GM21381 (cell line): ENCODE measurements around the gene HTR4.

Experiments
- ATAC-seq: cut with Tn5 transposase; IDR thresholded peaks from one replicate; pipeline ENCODE4 v1.9.1; 2021; ENCODE audit warnings: mild to moderate bottlenecking, moderate library complexity; ENCODE audit not compliant: unreplicated experiment

HTR4 gene

DNA sequence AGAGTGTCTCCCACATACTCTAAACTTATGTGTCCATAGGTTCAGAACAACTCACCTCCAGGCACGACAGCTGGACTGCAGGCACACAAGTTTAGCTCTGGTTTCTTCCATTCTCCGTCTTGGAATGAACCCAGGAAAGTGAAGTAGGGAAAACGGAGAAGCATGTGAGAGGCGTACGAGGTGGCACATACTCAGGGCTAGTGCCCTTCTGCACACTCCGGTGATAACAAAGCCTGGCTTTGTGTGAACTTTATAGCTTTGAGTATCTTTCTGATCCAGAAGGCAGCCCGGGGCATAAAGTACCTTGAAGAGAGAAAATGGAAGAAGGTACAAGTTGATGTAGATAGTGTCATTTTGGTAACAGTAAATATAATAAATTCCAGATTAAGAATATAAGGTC lies 11.1 kb upstream of the HTR4 start:
- no peak for ATAC-seq

DNA sequence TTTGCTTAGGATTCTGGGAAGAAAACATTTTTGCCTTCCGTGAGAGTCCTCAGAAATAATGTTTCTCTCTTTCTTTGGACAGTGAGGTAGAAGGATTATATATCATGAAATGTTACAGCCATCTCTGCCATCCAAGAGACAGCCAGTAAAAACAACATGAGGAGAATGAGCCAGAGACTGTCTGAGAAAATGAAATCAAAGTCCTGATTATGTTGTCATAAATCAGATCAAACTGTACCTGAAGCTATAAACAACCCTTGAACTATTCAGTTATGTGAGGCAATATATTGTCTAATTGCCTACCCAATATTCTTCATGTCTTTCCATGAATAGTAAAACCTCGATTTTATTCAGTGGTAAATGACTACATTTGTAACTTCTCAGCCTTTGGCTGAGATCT lies 9.2 kb upstream of the HTR4 start:
- ATAC-seq = no peak

DNA sequence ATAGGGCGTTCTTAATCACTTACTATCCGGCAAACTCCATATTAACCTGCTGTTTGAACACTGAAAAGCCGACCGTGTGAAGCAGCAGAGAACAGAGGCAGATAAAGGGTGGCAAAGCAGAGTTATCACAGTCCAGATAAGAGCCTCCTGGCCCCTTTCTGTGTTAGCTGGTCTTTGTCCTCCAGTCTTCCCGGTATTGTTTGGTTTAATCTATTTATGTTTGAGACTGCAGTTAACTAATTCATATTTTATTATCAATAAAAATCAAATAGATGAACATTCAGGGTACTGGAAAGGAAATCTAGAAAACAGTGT lies 6.0 kb upstream of the HTR4 start:
- ATAC-seq = no peak

DNA sequence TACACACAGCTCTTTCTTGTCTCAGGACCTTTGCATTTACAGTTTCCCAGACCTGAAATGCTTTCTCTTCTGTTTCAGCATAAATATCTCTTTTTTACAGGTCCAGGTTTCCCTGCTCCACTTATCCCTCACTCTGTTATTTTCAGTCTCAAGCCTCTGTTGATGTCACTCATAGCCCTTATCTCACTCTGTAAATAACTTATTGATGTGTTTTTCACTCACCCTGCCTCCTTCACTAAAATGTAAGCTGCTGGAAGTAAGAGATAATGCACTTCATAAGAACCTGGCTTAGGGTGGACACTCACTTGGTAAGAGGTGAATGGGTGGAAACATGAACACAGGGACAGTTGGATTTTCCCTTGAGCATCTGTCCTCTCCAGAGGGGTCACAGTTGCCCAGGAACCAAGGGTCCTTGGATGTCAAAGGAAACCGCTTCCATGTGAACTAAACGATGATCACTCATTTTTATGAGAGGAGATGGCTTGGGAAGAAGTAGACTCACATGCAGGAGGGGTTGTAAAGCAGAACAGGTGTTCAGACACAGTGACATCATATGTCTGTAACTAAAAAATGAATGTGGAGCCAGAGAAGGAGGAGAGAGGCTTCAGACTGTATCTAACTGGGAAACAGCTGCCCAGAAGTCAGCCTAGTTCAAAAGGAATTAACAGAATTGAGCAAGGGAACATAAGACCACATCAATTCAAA lies 5.5 kb upstream of the HTR4 start:
- ATAC-seq = no peak

DNA sequence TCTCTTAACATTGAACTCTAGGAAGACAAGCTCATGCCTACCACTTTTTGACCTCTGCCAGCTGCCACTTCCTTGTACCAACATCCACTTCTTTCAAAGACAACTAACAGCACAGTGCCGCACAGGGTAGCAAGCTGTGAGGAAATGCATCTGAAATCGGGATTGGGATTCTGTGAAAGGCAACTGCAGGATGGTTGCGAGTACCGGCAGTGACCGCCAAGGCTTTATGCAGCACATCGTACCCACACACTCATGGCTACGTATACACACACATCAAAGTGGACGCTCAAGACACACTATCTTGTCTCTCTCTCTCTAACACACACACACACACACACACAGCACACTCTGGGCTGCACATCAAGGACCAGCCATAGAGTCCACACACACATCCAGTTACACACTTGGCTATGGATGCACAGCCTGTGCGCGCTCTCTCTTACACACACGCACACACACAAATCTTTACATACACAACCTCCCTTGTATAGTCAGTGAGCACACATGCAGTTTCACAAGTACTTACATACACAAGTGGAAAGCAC lies 964 bp downstream of the HTR4 start:
- ATAC-seq = no peak

DNA sequence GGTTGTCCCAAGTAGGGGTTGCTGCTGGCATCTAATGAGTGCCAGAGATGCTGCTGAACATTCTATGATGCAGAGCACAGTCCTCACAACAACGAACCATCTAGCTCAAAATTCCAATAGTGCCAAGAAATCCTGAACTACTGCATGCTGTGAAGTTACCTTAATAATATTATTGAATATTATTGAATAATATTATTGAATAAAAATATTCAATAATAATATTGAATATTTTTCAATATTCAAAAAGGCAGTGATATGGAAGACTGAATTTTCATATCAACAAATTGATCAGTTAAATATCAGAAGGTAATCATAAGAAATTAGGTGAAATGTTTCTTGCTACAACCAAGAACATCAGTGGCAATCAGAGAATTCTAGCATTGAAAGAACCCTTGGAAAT lies 2.8 kb downstream of the HTR4 start:
- no peak for ATAC-seq

DNA sequence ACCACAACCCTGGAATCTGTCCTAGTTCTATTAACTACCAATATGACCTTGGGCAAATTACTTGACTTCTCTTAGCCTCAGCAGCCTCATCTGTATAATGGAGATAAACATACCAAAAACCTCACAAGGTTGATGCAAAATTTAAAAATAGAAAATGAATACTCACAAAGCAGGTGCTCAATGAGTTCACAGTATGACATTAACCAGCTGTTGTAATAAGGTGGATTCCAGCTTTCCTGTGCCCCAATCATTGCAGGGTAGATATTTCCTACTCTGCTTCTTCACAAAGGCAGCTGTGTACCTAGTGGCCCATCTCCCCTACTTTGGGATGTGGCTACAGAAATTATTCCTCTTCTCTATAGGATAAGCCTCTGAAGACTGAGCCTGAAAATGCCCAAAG lies 8.8 kb downstream of the HTR4 start:
- no peak for ATAC-seq

DNA sequence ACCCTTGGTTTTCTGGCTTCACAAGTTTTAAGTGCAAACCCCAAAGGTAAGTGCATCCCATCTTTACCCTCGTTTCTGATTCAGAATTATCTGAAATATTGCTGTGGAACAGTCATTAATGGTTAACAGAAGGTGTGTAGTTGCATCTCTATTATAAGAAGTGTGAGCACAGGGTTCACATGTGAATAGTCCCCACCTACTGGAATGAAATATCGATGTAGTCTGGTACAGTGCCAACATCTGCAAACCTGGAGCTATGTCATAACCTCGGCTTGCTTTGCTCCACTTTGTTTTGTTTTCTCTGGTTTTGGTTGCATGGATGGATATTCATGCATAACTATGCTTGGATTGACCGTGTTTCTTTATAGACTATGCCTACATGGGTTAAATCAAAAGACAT lies 12.6 kb downstream of the HTR4 start:
- ATAC-seq = no peak

DNA sequence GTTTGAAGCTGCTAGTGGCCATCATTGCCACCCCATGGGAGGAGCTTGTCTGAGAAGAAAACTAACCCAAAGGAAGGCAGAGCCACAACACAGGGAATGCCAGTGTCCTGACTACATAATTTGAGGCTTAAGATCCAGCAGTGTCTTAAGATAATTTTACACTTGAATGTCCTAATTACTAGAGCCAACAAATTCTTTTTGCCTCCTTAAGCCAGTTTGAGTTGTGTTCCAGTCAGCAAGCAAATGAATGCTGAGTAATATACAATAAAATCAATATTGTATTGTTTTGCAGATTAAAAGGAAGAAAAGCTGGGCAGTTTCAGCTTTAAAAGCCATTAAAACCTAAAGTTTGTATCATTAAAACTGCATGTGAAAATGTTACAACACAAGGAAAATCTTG lies 13.9 kb downstream of the HTR4 start:
- ATAC-seq = no peak

DNA sequence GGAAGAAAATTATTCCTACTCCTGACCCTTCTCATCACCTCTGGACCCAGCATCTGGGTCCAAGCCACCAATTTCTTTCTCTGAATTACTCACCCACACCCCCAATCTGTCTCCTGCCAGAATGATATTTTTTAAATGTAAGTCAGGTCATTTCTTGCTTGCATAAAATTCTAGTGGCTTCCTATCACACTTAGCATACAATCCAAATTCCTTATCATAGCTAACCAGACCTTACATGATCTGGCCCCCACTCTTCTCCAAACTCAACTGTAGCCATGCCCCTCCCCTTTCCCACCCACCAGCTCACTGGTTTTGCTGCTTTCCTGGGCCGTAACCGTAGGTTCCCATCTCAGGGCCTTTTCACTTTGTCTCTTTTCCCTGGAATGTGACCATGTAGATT lies 15.2 kb downstream of the HTR4 start:
- no peak for ATAC-seq

DNA sequence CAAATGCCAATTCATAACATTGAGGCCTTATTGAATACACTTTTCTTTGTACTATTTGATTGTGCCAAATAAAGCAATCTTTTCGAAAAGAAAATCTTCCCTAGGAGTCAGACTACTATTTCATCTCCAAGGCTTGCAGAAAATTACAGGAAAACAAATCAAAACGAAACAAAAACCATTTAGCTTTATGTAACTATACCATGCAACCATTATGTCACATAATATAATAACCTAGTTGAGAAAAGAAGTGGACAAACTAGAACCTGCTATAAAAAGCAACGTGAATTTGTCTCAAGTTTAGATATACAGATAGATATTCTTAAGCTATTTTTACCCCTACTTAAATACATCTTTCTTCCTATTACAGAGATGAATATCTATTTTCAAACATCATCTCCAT lies 18.0 kb downstream of the HTR4 start:
- ATAC-seq = no peak

DNA sequence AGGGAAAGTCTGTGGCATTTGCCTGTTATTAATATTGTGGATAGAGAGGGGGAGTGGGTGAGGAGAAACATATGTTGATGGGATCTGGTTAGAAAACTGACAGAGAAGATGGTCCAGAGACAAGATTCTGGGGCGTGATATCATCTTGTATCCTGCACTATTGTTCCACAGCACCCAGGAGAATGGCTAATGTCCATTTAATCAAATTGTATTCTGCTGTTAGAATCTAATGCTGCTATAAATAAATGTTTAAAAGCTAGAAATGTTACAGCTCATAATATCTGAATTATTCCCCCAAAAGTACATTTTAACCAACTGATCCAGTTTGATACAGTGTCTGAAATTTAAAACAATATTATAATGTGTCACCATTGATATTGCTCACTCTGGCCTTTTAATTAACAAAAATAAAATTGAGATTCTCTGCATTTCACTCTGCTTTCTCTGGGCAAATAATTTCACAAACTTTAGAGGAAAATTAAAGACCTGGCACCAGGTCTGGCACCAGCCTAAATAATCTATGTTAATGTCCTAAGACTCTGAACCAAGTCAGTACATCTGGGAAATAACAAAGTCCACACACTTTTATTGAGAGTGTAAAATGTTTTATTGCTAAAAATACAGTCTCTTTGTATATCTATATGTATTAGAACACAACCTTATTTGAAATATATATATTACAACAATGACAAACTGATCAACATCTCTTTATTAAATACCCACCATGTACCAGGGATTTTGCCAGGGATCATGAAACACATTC lies 18.8 kb downstream of the HTR4 start:
- no peak for ATAC-seq

DNA sequence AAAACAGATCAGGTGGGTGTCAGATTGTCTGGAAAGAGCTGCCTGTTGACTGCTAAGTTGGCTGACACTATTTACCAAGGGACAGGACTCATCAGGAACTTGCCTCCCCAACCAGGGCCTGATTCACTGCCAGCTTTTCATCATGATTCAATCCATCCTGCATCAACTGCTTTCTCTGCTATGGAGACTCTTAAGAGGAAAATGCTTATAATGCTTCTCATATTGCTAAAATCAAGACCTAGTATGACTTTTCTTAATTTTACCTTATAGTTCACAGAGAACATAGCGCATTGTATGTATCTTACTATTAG lies 21.3 kb downstream of the HTR4 start:
- no peak for ATAC-seq

DNA sequence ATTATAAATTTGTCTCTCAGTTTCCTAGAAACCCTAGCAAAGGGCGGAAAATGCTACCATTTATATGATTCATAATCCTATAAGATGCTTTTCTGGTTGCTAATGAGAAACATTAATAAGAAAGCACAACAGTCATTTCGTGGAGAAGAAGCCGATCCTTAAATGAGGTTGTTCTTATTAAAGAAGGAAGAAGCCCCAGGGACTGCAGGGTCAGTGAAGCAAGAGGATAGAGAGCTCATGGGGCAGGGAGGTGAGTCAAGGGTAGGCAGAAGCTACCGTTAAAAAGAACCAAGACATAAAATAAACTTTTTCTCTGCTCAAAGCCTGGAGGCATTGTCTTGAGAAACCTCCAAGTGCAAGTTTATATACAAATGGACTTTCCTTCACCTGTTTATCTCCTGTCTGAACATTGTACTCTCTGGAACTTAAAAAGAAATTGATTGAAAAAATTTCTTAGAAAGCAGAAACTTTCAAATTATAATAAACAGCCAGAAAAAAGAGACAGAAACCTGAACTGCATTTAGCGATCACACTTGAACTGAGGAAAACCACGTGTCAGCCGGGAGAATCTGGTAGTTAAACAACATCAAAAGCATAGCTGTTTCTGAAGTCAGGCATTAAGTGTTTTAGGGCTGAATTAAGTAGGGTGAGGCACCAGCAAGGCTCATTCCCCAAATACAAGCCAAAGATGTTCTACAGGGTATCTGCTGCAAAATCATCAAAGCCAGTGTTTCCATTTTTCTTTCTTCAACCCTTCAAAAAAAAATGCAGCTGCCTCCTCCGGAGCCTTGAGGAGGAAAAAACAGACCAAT lies 21.9 kb downstream of the HTR4 start:
- ATAC-seq = no peak

DNA sequence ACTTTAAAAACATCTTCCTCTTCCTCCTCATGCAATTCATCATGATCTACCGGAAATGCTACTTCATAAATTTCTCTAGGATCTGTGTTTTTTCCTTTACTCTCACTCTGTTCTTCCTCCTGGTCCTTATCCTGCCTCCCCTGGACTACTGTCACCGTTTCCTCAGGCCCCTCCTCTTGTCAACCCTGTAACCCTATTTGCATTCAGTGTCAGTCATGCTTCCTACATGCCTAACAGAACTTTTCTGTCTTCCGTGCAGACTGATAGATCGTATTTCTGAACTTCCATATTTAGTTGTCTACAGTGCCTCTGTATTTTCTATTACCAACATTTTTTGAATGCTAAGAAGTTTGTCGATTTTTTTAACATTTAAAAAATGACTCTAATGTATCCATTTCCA lies 27.3 kb downstream of the HTR4 start:
- no peak for ATAC-seq

DNA sequence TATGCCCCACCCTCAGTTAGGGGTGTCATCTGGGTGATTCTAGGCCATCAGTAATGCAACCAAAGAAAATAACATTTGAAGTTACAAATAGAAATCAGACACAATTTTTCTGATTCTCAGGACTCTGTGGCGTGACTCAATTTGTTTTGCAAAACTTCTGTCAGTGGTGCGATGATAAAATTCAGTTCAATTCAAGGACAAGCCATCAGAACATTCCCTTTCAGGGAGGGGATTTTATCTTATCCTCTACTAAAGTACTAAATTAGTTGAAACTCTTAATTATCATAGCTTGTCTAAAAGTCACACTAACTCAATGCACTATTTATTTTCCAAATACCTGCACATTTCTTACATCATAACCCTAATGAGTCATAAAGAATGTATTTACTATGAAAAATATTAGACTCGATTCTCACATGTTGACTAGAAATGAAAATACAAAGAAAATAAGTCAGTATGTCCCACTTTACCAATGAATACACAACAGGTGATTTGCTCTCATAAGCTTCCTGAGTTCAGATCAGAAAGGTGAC lies 28.2 kb downstream of the HTR4 start:
- no peak for ATAC-seq

DNA sequence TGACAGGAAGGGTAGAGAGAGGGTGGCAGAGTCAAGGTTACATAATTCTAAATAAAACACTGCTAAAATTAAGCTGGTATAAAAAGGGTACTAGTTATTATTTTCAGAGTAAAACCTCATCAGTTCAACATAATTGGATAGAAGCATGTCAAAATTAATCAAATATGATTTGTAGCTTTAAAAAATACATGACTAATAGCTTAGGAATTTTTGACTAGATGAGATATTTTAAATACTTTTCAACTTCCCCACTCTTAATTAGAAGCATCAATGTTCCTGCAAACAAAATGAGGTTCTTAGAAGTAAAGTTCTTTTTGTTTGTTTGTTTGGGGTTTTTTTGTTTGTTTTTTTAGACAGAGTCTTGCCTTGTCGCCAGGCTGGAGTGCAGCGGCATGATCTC lies 29.1 kb downstream of the HTR4 start:
- ATAC-seq = no peak

DNA sequence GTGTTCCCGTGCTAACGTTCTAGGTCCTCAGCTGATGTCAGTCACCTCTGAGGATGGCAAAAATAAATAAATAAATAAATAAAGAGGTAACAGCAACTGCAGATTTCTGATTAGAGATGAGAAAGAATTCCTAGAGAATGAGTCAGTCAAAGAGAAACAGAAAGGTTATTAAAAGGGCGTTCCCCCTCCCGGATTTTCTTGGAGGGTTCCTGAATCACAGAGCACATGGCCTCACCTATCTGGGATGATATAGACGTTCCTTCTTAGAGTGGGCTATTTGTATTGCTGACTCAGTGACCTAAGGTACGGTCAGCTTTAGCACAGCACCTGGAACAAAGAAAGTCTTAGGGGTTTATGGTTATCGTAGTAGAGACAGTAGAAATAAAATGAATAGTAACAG lies 30.6 kb downstream of the HTR4 start:
- no peak for ATAC-seq

DNA sequence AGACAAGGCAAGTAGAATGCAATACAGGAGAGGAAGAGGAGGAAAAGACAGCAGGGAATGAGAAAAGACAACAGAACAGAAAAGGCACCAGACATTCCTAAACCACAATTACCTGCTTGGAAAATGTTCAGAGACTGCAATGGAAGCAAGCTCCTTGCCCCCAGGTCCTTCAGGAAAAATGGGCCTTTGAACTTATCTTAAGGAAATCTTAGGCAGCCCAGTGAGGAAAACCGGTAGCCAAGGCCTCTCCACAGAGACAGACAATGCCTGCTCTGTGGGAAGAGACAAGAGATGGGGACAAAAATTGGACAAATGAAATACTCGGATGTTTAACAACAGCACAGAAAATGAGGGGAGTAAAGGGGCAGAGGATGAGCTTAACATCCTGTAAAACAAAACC lies 31.2 kb downstream of the HTR4 start:
- ATAC-seq = no peak

DNA sequence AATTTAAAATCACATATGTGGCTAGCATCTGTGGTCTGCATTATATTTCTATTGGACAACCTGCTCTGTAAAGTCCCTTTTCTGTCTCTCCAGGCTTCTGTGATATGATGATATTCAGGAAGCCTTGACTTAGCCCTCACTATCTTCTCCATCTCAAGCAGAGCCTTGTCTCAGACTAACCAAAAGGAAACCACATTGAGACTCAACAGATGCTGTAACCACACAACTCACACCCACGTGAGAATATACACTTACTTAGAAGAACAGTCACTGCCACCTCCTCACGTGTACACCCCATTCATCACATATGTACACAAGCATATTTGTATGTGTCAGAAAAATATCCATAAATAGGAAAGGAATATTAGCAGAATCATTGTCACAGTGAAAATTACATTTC lies 33.6 kb downstream of the HTR4 start:
- peak; percentile 82 for ATAC-seq

DNA sequence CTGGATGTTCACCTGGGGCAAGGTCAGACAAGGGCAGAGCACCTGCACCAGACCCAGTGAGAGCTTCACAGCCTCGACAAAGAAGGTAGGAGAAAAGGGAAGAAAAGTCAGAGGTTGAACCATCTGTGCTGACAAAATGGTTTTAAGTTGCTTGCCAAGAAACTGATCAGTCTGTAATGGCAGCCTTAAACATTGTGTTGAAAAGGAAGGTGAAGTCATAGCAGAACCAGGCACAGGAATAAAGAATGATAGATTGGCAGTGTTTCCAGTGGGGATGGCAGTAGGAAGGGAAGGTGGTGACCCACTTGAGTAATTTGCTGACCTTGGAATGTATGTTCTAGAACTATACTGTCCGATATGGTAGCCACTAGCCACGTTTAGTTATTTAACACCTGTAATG lies 34.2 kb downstream of the HTR4 start:
- ATAC-seq = no peak

DNA sequence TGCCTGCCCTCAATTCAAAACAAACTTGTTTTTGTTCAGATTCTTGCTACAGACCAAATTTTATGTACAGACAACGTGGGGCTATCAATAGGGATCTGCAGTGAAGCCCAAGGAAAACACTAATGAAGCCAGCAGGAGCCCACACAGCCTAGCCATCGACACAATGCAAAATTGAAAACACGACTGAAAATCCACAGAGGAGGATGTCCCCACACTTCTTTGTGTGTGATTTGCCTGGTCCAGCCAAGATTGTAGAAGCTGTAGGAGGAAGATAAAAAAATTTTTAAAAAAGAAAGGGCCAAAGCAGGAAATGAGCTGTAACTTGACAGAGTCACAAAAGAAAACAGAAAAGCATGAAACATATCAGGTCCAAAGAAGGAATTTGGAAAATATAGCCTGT lies 34.8 kb downstream of the HTR4 start:
- ATAC-seq = no peak
